Measurements from ENCODE around the gene ADORA2B. TPM values are rescaled to one million over a fixed set of nuclear protein-coding genes. Genes with fewer than 3 reads are reported as not detected.
A peak's percentile ranks its signal among the peaks of the same experiment; 100 is the strongest.

The ADORA2B gene
- total RNA-seq, 1 donor from 2014 or later = 7.1 TPM

GRCh38 chr17:15918261-15918660 lies 26.7 kb upstream of the ADORA2B start:
- TF ChIP-seq CTCF (IDR thresholded peaks at IDR 0.05) = no peak
- DNase-seq = no peak
- ATAC-seq = no peak

GRCh38 chr17:15918661-15919259 lies 26.2 kb upstream of the ADORA2B start:
- Histone ChIP-seq H3K27me3 (peaks cover 12% of the 10 kb centered on the region), H3K9me3 (no peaks in the 10 kb centered on the region), H3K4me1 (peaks cover 9% of the 10 kb centered on the region), H3K27ac (no peak overlapping the region), H3K4me3 (no peak overlapping the region), H3K36me3 (no peaks in the 10 kb centered on the region)
- intact Hi-C loops (cut with DNase I) = no loop called here
- no peak for TF ChIP-seq CTCF (IDR thresholded peaks at IDR 0.05)
- ATAC-seq (peak; percentile 53), DNase-seq (no peak)

More at GRCh38 chr17:15918261-15918660, 26.7 kb upstream of the ADORA2B start:
- intact Hi-C loops (cut with DNase I) = no loop called here
- Histone ChIP-seq H3K27me3 (peaks cover 12% of the 10 kb centered on the region), H3K4me1 (peaks cover 9% of the 10 kb centered on the region), H3K27ac (no peak overlapping the region), H3K9me3 (no peaks in the 10 kb centered on the region), H3K36me3 (no peaks in the 10 kb centered on the region), H3K4me3 (no peak overlapping the region)

- H3K4me3 ChIP-seq = no peak overlapping the region
- H3K27ac ChIP-seq = no peak overlapping the region
- DNase-seq (no peak), ATAC-seq (no peak)
- H3K27me3 ChIP-seq = peaks cover 12% of the 10 kb centered on the region
- TF ChIP-seq CTCF (IDR thresholded peaks at IDR 0.05) = no peak
- H3K4me1 ChIP-seq = peaks cover 9% of the 10 kb centered on the region
- intact Hi-C loops (cut with DNase I) = no loop called here
- no peaks in the 10 kb centered on the region for H3K9me3 ChIP-seq
- H3K36me3 ChIP-seq = no peaks in the 10 kb centered on the region
These were observed 25.5 kb upstream of the ADORA2B start for GRCh38 chr17:15919466-15919865.

GRCh38 chr17:15920758-15921239 lies 24.1 kb upstream of the ADORA2B start:
- H3K27me3 ChIP-seq = peaks cover 12% of the 10 kb centered on the region
- H3K36me3 ChIP-seq = no peaks in the 10 kb centered on the region
- H3K4me1 ChIP-seq = peaks cover 9% of the 10 kb centered on the region
- no peak overlapping the region for H3K27ac ChIP-seq
- H3K9me3 ChIP-seq = no peaks in the 10 kb centered on the region
- intact Hi-C loops (cut with DNase I) = no loop called here
- H3K4me3 ChIP-seq = no peak overlapping the region
- TF ChIP-seq CTCF (IDR thresholded peaks at IDR 0.05) = no peak
- no peak for DNase-seq
- ATAC-seq = no peak

- no peak for ATAC-seq
- intact Hi-C loops (cut with DNase I) = no loop called here
These were observed 23.3 kb upstream of the ADORA2B start for GRCh38 chr17:15921640-15922039.

More at GRCh38 chr17:15921640-15922039, 23.3 kb upstream of the ADORA2B start:
- DNase-seq = no peak
- Histone ChIP-seq H3K27ac (no peak overlapping the region), H3K4me1 (peaks cover 9% of the 10 kb centered on the region), H3K9me3 (no peaks in the 10 kb centered on the region), H3K4me3 (no peak overlapping the region), H3K36me3 (no peaks in the 10 kb centered on the region), H3K27me3 (peaks cover 12% of the 10 kb centered on the region)
- TF ChIP-seq CTCF (IDR thresholded peaks at IDR 0.05) = no peak
